ENCODE measurements around the gene RPS18. TPM values are rescaled to one million over a fixed set of nuclear protein-coding genes. Genes with fewer than 3 reads are reported as not detected.
A peak's percentile ranks its signal among the peaks of the same experiment; 100 is the strongest.

The RPS18 gene
- total RNA-seq, 1 experiment from 2014 or later = 4,062 TPM

DNA sequence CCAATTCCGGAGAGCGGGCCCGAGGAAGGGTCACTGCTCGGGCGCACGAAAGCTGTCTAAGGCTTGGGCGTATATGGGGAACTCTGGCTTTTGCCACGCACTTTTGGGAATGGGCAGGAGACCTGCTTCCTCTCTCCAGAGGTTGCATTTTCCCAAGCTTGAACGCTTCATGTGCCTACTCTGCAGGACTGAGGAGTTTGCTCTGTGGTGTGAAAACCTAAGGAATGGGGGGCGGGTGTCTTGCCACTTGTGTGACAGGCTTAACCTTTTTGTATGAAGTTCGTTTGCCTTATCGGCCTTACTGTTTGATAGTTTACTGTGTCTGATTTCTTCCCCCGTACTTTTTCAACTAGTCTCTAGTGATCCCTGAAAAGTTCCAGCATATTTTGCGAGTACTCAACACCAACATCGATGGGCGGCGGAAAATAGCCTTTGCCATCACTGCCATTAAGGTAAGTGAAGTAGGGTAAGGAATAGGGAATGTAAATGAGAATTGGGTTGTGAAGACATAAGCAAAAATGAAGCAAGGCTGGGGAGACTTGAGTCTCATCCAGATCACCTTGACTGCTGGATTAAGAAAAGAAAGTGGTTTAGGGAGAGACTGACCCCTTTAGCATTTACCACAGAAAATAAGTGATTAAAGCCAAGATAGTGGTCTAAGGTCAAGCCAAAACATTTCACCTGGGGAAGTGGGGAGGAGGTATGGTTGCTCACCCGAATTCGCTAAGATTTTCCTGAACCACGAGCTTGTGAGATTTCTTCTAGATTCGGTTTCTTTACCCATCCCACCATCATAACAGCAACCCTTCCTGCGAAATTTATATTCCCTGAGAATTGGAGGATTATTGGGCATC lies 627 bp downstream of the RPS18 start:
- Histone ChIP-seq H3K4me2 (ENCODE audit: low read length) (peak overlapping the region; percentile 86), H3K27ac (ENCODE audit: low read depth, low read length) (peak overlapping the region; percentile 82), H3K9me2 (ENCODE audit: insufficient read depth) (no peaks in the 10 kb centered on the region), H3K27me3 (ENCODE audit: insufficient read depth, low read length) (no peaks in the 10 kb centered on the region), H3K79me2 (ENCODE audit: insufficient read depth, low read length) (peaks cover 63% of the 10 kb centered on the region), H3K9ac (ENCODE audit: low read length) (peak overlapping the region; percentile 98), H4K20me1 (ENCODE audit: insufficient read depth) (peaks cover 22% of the 10 kb centered on the region), H3K36me3 (ENCODE audit: control insufficient read depth in 1 of 2, insufficient read depth in 2 of 2, low read length in 2 of 2) (peaks cover 28 to 54% of the 10 kb centered on the region in 2 experiments), H3K4me3 (replicated peaks in 1 of 2; ENCODE audit: low read depth in 1 of 2, low read length in 2 of 2) (peak overlapping the region; percentile 75 to 99), H2AFZ (ENCODE audit: low read depth, low read length, poor library complexity, severe bottlenecking) (no peak overlapping the region), H3K9me3 (ENCODE audit: control insufficient read depth in 1 of 2, insufficient read depth in 1 of 2, low read depth in 1 of 2, low read length in 2 of 2) (no peaks in the 10 kb centered on the region), H3K4me1 (ENCODE audit: control insufficient read depth in 1 of 2, insufficient read depth in 2 of 2, low read length in 2 of 2) (peaks cover 33 to 55% of the 10 kb centered on the region in 2 experiments)
- intact Hi-C loops (cut with micrococcal nuclease) = no loop called here
- TF ChIP-seq POLR2A (IDR thresholded peaks at IDR 0.05; ENCODE audit: borderline replicate concordance, extremely low read depth, insufficient read depth, insufficient read length) (no peak), ZFX (IDR thresholded peaks at IDR 0.05) (peak; percentile 61), JUND (IDR thresholded peaks at IDR 0.05) (no peak)
- CTCF ChIA-PET = interaction anchor here (1.2 to 1.3 kb wide), 2 partner anchors 11 to 17 kb away, joined by 4 to 5 read pairs; no protein-coding TSS in a partner anchor
- DNase-seq (ENCODE audit: low read depth, low spot score) (no peak), ATAC-seq (peak; percentile 13)
- RAD21 ChIA-PET (ENCODE audit: low non-redundant PET in 1 of 2, low total read pairs in 2 of 2, uncharacterized antibody in 2 of 2, unreplicated experiment in 2 of 2) = no interaction called here
- POLR2A ChIA-PET = interaction anchor here (0.8 to 2.2 kb wide), 9 partner anchors 11 to 301 kb away, joined by 3 to 24 read pairs (median 10); partner anchors contain the start of genes PFDN6, RXRB, SLC39A7 and WDR46
- BruUV-seq (replicated peaks) = TSS peak; percentile 65

DNA sequence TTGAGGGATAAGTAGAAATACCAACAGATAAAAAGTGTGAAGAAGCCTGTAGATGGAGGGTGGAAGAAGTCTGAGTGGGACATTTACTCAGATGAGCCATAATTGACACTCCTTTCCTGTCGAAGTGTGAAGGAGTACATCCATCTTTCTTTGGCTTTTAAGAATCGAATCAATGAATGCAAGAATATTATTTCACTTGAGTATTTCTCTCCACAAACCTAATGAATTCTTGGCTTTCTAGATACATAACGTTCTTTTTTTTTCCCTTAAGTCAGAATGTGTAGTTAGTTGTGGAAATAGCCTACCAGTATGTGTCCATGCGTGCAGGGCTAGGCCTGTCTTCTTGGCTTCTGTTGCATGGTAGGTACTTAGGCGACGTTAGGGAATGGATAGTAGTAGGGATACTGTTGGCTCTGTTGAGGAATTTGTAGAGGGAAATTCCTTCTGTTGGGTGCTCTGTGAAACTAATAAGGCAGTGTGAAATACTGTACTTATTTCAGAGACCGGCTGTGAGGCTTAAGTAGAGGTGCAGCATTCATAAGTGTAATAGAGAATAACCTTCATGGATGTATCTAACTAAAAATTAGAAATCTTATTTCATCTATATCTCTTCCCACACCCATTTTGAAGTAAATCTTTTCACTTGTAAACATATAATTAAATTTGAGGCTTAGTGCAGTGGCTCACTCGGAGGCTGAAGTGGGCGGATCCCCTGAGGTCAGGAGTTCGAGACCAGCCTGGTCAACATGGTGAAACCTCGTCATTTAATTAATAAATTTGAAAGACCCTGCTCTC lies 1.5 kb downstream of the RPS18 start:
- RAD21 ChIA-PET (ENCODE audit: low non-redundant PET in 1 of 2, low total read pairs in 2 of 2, uncharacterized antibody in 2 of 2, unreplicated experiment in 2 of 2) = no interaction called here
- BruUV-seq (replicated peaks) = no TSS peak
- TF ChIP-seq CBX3 (IDR thresholded peaks at IDR 0.05; ENCODE audit: low read depth) (no peak), POLR2A (IDR thresholded peaks at IDR 0.05; ENCODE audit: borderline replicate concordance, extremely low read depth, insufficient read depth, insufficient read length) (peak; percentile 1)
- Histone ChIP-seq H3K4me1 (ENCODE audit: control insufficient read depth in 1 of 2, insufficient read depth in 2 of 2, low read length in 2 of 2) (peaks cover 33 to 59% of the 10 kb centered on the region in 2 experiments), H3K9ac (ENCODE audit: low read length) (peak overlapping the region; percentile 98), H4K20me1 (ENCODE audit: insufficient read depth) (peaks cover 22% of the 10 kb centered on the region), H3K9me3 (ENCODE audit: control insufficient read depth in 1 of 2, insufficient read depth in 1 of 2, low read depth in 1 of 2, low read length in 2 of 2) (no peaks in the 10 kb centered on the region), H3K27ac (ENCODE audit: low read depth, low read length) (peak overlapping the region; percentile 82), H3K4me3 (replicated peaks in 1 of 2; ENCODE audit: low read depth in 1 of 2, low read length in 2 of 2) (peak overlapping the region; percentile 75 to 99), H3K36me3 (ENCODE audit: control insufficient read depth in 1 of 2, insufficient read depth in 2 of 2, low read length in 2 of 2) (peaks cover 28 to 46% of the 10 kb centered on the region in 2 experiments), H3K9me2 (ENCODE audit: insufficient read depth) (no peaks in the 10 kb centered on the region), H2AFZ (ENCODE audit: low read depth, low read length, poor library complexity, severe bottlenecking) (no peak overlapping the region), H3K27me3 (ENCODE audit: insufficient read depth, low read length) (no peaks in the 10 kb centered on the region), H3K4me2 (ENCODE audit: low read length) (peak overlapping the region; percentile 86), H3K79me2 (ENCODE audit: insufficient read depth, low read length) (peaks cover 63% of the 10 kb centered on the region)
- no peak for DNase-seq (ENCODE audit: low read depth, low spot score)
- intact Hi-C loops (cut with micrococcal nuclease) = no loop called here
- POLR2A ChIA-PET = no interaction called here
- CTCF ChIA-PET = no interaction called here
- no peak for ATAC-seq
